ENCODE results near the gene NMT1. TPM values are rescaled to one million over a fixed set of nuclear protein-coding genes. Genes with fewer than 3 reads are reported as not detected.

Gene NMT1
- total and polyA plus RNA-seq, 2 of the 13 experiments (the other 11 are each of a cell fraction or from before 2014, with no cell fraction given): 75.7 to 142 TPM

GRCh38 chr17:45113424-45113754, 52.3 kb downstream of the NMT1 start (continued):
- no peak for TF ChIP-seq ZNF546 (CRISPR knock-in tag; conservative IDR thresholded peaks at IDR 0.05)
- no peak for TF ChIP-seq ZNF326 (CRISPR knock-in tag; IDR thresholded peaks at IDR 0.05; ENCODE audit: borderline replicate concordance)
- TF ChIP-seq ZFP36L2 (CRISPR knock-in tag; IDR thresholded peaks at IDR 0.05): no peak
- TF ChIP-seq KLF11 (CRISPR knock-in tag; IDR thresholded peaks at IDR 0.05): no peak
- TF ChIP-seq ZFP82 (CRISPR knock-in tag; IDR thresholded peaks at IDR 0.05; ENCODE audit: borderline replicate concordance): no peak
- no peak for TF ChIP-seq ZNF441 (CRISPR knock-in tag; IDR thresholded peaks at IDR 0.05; ENCODE audit: borderline replicate concordance)
- no peak for TF ChIP-seq ZC3H13 (CRISPR knock-in tag; IDR thresholded peaks at IDR 0.05)
- TF ChIP-seq KMT2B (CRISPR knock-in tag; IDR thresholded peaks at IDR 0.05): no peak
- TF ChIP-seq, protein P1, sequence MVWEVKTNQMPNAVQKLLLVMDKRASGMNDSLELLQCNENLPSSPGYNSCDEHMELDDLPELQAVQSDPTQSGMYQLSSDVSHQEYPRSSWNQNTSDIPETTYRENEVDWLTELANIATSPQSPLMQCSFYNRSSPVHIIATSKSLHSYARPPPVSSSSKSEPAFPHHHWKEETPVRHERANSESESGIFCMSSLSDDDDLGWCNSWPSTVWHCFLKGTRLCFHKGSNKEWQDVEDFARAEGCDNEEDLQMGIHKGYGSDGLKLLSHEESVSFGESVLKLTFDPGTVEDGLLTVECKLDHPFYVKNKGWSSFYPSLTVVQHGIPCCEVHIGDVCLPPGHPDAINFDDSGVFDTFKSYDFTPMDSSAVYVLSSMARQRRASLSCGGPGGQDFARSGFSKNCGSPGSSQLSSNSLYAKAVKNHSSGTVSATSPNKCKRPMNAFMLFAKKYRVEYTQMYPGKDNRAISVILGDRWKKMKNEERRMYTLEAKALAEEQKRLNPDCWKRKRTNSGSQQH (CRISPR knock-in tag; IDR thresholded peaks at IDR 0.05; ENCODE audit: low read depth): 0 out of 2 replicates have a peak, but pooled peaks have one; percentile 44
- no peak for TF ChIP-seq ZNF343 (CRISPR knock-in tag; IDR thresholded peaks at IDR 0.05)
- TF ChIP-seq SIN3A (IDR thresholded peaks at IDR 0.05; ENCODE audit: borderline replicate concordance, low read depth, low read length): no peak
- TF ChIP-seq MTA1 (CRISPR knock-in tag; IDR thresholded peaks at IDR 0.05; ENCODE audit: borderline replicate concordance): peak; percentile 82; the same call in 1 of the 2 replicates
- TF ChIP-seq, protein P2, sequence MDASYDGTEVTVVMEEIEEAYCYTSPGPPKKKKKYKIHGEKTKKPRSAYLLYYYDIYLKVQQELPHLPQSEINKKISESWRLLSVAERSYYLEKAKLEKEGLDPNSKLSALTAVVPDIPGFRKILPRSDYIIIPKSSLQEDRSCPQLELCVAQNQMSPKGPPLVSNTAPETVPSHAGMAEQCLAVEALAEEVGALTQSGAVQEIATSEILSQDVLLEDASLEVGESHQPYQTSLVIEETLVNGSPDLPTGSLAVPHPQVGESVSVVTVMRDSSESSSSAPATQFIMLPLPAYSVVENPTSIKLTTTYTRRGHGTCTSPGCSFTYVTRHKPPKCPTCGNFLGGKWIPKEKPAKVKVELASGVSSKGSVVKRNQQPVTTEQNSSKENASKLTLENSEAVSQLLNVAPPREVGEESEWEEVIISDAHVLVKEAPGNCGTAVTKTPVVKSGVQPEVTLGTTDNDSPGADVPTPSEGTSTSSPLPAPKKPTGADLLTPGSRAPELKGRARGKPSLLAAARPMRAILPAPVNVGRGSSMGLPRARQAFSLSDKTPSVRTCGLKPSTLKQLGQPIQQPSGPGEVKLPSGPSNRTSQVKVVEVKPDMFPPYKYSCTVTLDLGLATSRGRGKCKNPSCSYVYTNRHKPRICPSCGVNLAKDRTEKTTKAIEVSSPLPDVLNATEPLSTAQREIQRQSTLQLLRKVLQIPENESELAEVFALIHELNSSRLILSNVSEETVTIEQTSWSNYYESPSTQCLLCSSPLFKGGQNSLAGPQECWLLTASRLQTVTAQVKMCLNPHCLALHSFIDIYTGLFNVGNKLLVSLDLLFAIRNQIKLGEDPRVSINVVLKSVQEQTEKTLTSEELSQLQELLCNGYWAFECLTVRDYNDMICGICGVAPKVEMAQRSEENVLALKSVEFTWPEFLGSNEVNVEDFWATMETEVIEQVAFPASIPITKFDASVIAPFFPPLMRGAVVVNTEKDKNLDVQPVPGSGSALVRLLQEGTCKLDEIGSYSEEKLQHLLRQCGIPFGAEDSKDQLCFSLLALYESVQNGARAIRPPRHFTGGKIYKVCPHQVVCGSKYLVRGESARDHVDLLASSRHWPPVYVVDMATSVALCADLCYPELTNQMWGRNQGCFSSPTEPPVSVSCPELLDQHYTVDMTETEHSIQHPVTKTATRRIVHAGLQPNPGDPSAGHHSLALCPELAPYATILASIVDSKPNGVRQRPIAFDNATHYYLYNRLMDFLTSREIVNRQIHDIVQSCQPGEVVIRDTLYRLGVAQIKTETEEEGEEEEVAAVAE (CRISPR knock-in tag; IDR thresholded peaks at IDR 0.05; ENCODE audit: borderline replicate concordance): no peak
- TF ChIP-seq GABPB1 (CRISPR knock-in tag; IDR thresholded peaks at IDR 0.05): no peak
- TF ChIP-seq, protein P3, sequence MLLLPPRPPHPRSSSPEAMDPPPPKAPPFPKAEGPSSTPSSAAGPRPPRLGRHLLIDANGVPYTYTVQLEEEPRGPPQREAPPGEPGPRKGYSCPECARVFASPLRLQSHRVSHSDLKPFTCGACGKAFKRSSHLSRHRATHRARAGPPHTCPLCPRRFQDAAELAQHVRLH (CRISPR knock-in tag; IDR thresholded peaks at IDR 0.05; ENCODE audit: borderline replicate concordance, low read depth): 0 out of 2 replicates have a peak, but pooled peaks have one; percentile 13
- no peak for TF ChIP-seq NBN (conservative IDR thresholded peaks at IDR 0.05)
- TF ChIP-seq MEIS2 (CRISPR knock-in tag; IDR thresholded peaks at IDR 0.05): no peak
- TF ChIP-seq, protein P4, sequence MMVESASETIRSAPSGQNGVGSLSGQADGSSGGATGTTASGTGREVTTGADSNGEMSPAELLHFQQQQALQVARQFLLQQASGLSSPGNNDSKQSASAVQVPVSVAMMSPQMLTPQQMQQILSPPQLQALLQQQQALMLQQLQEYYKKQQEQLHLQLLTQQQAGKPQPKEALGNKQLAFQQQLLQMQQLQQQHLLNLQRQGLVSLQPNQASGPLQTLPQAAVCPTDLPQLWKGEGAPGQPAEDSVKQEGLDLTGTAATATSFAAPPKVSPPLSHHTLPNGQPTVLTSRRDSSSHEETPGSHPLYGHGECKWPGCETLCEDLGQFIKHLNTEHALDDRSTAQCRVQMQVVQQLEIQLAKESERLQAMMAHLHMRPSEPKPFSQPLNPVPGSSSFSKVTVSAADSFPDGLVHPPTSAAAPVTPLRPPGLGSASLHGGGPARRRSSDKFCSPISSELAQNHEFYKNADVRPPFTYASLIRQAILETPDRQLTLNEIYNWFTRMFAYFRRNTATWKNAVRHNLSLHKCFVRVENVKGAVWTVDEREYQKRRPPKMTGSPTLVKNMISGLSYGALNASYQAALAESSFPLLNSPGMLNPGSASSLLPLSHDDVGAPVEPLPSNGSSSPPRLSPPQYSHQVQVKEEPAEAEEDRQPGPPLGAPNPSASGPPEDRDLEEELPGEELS (CRISPR knock-in tag; IDR thresholded peaks at IDR 0.05): no peak
- peak; percentile 36 for TF ChIP-seq TBL1XR1 (IDR thresholded peaks at IDR 0.05; ENCODE audit: borderline replicate concordance, low read length, partially characterized antibody)
- 0 out of 2 replicates have a peak, but pooled peaks have one; percentile 35 for TF ChIP-seq PATZ1 (CRISPR knock-in tag; IDR thresholded peaks at IDR 0.05)
- no peak for TF ChIP-seq SNAPC2 (CRISPR knock-in tag; IDR thresholded peaks at IDR 0.05)
- TF ChIP-seq CBX1 (IDR thresholded peaks at IDR 0.05; ENCODE audit: low read depth): no peak

All from HepG2 (cell line).